Measurements from ENCODE around the gene DMKN. TPM values are rescaled to one million over a fixed set of nuclear protein-coding genes. Genes with fewer than 3 reads are reported as not detected.

The DMKN gene
- total RNA-seq, 1 donor from 2014 or later, result 161 TPM

- peaks cover 4% of the 10 kb centered on the region for H3K4me1 Mint-ChIP-seq
- H3K27ac Mint-ChIP-seq, result no peak overlapping the region
- peaks cover 75% of the 10 kb centered on the region for H3K27me3 Mint-ChIP-seq (ENCODE audit: low read depth)
- no peak for DNase-seq (ENCODE audit: low spot score in 2 of 2, unreplicated experiment in 2 of 2)
- no peaks in the 10 kb centered on the region for H3K36me3 Mint-ChIP-seq
- TF ChIP-seq, protein P1, sequence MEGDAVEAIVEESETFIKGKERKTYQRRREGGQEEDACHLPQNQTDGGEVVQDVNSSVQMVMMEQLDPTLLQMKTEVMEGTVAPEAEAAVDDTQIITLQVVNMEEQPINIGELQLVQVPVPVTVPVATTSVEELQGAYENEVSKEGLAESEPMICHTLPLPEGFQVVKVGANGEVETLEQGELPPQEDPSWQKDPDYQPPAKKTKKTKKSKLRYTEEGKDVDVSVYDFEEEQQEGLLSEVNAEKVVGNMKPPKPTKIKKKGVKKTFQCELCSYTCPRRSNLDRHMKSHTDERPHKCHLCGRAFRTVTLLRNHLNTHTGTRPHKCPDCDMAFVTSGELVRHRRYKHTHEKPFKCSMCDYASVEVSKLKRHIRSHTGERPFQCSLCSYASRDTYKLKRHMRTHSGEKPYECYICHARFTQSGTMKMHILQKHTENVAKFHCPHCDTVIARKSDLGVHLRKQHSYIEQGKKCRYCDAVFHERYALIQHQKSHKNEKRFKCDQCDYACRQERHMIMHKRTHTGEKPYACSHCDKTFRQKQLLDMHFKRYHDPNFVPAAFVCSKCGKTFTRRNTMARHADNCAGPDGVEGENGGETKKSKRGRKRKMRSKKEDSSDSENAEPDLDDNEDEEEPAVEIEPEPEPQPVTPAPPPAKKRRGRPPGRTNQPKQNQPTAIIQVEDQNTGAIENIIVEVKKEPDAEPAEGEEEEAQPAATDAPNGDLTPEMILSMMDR (IDR thresholded peaks at IDR 0.05; ENCODE audit: unreplicated experiment), result no peak
- no peaks in the 10 kb centered on the region for H3K9me3 Mint-ChIP-seq
- H3K4me3 Mint-ChIP-seq, result peak overlapping the region; percentile 50
Measured at GRCh38 chr19:35556846-35557538, 43.5 kb upstream of the DMKN start.

- peaks cover 4% of the 10 kb centered on the region for H3K4me1 Mint-ChIP-seq
- no peak overlapping the region for H3K27ac Mint-ChIP-seq
- TF ChIP-seq, protein P1 (IDR thresholded peaks at IDR 0.05; ENCODE audit: unreplicated experiment), result no peak
- H3K27me3 Mint-ChIP-seq (ENCODE audit: low read depth), result peaks cover 67% of the 10 kb centered on the region
- no peak for DNase-seq (ENCODE audit: low spot score in 2 of 2, unreplicated experiment in 2 of 2)
- no peaks in the 10 kb centered on the region for H3K9me3 Mint-ChIP-seq
- H3K36me3 Mint-ChIP-seq, result no peaks in the 10 kb centered on the region
- H3K4me3 Mint-ChIP-seq, result peak overlapping the region; percentile 2
Measured at GRCh38 chr19:35556025-35556590, 42.7 kb upstream of the DMKN start.

GRCh38 chr19:35555301-35556005 is 42.0 kb upstream of the DMKN start:
- H3K27me3 Mint-ChIP-seq (ENCODE audit: low read depth), result peaks cover 61% of the 10 kb centered on the region

DNA sequence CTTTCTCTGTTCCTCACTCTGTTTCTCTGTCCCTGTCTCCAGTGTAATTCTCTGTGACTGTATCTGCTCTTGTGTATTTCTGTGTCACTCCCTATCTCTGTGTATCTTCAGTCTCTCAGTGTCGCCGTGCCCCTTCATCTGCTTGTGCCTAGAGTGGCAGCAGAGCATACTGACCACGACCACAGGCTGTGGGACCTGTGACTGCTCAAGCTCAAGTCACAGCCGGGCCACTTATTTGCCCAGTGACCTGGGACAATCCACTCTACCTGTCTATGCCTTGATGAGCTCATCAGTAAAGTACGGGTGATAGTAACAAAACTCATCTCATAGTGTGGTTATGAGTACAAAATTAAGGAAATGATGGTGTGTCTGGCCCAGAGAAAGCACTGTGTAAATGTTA is 40.6 kb upstream of the DMKN start:
- no peak overlapping the region for H3K27ac Mint-ChIP-seq
- peaks cover 47% of the 10 kb centered on the region for H3K27me3 Mint-ChIP-seq (ENCODE audit: low read depth)
- H3K4me1 Mint-ChIP-seq, result peaks cover 4% of the 10 kb centered on the region
- no peak for DNase-seq (ENCODE audit: low spot score in 2 of 2, unreplicated experiment in 2 of 2)
- no peaks in the 10 kb centered on the region for H3K36me3 Mint-ChIP-seq
- TF ChIP-seq, protein P1 (IDR thresholded peaks at IDR 0.05; ENCODE audit: unreplicated experiment), result no peak
- no peak overlapping the region for H3K4me3 Mint-ChIP-seq
- no peaks in the 10 kb centered on the region for H3K9me3 Mint-ChIP-seq

More at GRCh38 chr19:35555301-35556005, 42.0 kb upstream of the DMKN start:
- Mint-ChIP-seq H3K9me3 (no peaks in the 10 kb centered on the region), H3K4me1 (peaks cover 4% of the 10 kb centered on the region), H3K36me3 (no peaks in the 10 kb centered on the region), H3K4me3 (peak overlapping the region; percentile 2), H3K27ac (no peak overlapping the region)
- no peak for DNase-seq (ENCODE audit: low spot score in 2 of 2, unreplicated experiment in 2 of 2)
- TF ChIP-seq, protein P1 (IDR thresholded peaks at IDR 0.05; ENCODE audit: unreplicated experiment), result peak; percentile 30

DNA sequence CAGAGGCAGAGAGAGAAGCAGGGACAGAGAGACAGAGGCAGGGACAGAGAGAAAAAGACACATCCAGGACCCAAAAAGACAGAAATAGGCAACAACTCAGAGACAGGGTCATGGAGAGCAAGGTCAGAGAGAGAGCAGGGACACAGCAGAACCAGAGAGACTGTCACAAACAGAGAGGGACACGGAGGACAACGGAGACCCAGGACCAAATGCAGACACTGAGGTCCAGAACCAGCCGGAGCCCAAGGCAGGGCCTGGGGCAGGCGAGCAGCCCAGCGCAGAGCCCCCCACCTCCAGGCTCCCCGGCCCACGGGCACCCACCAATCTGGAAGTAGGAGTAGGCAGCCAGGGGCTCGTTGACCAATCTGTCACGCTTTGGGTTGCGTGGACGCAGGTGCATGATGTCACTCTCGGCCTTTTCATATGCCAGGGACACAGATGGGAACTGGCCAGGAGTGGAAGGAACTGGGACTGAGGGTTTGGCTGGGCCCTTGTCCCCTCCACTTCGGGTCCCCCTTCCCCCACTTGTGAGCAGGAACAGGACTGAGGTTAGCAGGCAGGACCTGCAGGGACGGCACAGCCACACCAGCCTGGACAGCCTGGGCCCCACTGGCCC is 40.0 kb upstream of the DMKN start:
- TF ChIP-seq, protein P1 (IDR thresholded peaks at IDR 0.05; ENCODE audit: unreplicated experiment), result no peak
- Mint-ChIP-seq H3K4me3 (no peak overlapping the region), H3K27me3 (ENCODE audit: low read depth) (peaks cover 41% of the 10 kb centered on the region), H3K4me1 (peaks cover 4% of the 10 kb centered on the region), H3K36me3 (no peaks in the 10 kb centered on the region), H3K9me3 (no peaks in the 10 kb centered on the region), H3K27ac (no peak overlapping the region)
- no peak for DNase-seq (ENCODE audit: low spot score in 2 of 2, unreplicated experiment in 2 of 2)

All from mesothelial cell of epicardium (in vitro differentiated cells).